Upper lobe of left lung (tissue), 6 donors: ENCODE results near the gene FNDC3A. TPM values are rescaled to one million over a fixed set of nuclear protein-coding genes. Genes with fewer than 3 reads are reported as not detected.

ENCODE experiments used
- ATAC-seq, 2 donors: fragments of 200-7000 bp; cut with Tn5 transposase; one replicate each; pipeline ENCODE4 v1.9.1; 2022; ENCODE audit warnings: mild to moderate bottlenecking in 2 of 2, moderate library complexity in 2 of 2; ENCODE audit not compliant: low FRiP score in 2 of 2
- DNase-seq, 2 donors: peaks; one replicate each; pipeline ENCODE4 v3.0.0-alpha.2; 2019 to 2020
- H3K27ac ChIP-seq, 4 donors: fragments of 200-600 bp; sonication (generic); one replicate each; pipeline ENCODE4 v1.5.1; 2016 to 2019
- H3K27me3 ChIP-seq, 4 donors: fragments of 200-600 bp; sonication (generic); one replicate each; pipeline ENCODE4 v1.5.1; 2017 to 2019
- H3K36me3 ChIP-seq, 4 donors: fragments of 200-600 bp; sonication (generic); one replicate each; pipeline ENCODE4 v1.5.1; 2016 to 2019
- H3K4me1 ChIP-seq, 4 donors: fragments of 200-600 bp; sonication (generic); one replicate each; pipeline ENCODE4 v1.5.1; 2018 to 2019
- H3K4me3 ChIP-seq, 4 donors: fragments of 200-600 bp; sonication (generic); one replicate each; pipeline ENCODE4 v1.5.1; 2017 to 2019; ENCODE audit warnings: mild to moderate bottlenecking in 2 of 4, moderate library complexity in 1 of 4
- H3K9me3 ChIP-seq, 4 donors: fragments of 200-600 bp; sonication (generic); one replicate each; pipeline ENCODE4 v1.5.1; 2018 to 2019
- CTCF ChIP-seq, 6 experiments: fragments of 450-650 bp in 4 of 6; fragments of 200-600 bp in 2 of 6; sonication (generic) in 2 of 6; IDR thresholded peaks; one replicate each; pipeline ENCODE4 v1.5.1; 2016 to 2019; ENCODE audit warnings: antibody characterized with exemption in 6 of 6
- EP300 ChIP-seq, 4 donors: sonication (generic); formaldehyde crosslinking; IDR thresholded peaks; one replicate each; pipeline ENCODE4 v1.5.1; 2017; ENCODE audit warnings: antibody characterized with exemption in 4 of 4, control low read depth in 2 of 4
- POLR2A ChIP-seq, 4 donors: fragments of 450-650 bp; IDR thresholded peaks; one replicate each; pipeline ENCODE4 v1.5.1; 2016 to 2017; ENCODE audit warnings: antibody characterized with exemption in 4 of 4, mild to moderate bottlenecking in 2 of 4
- POLR2AphosphoS5 ChIP-seq, 2 donors: sonication (generic); formaldehyde crosslinking; IDR thresholded peaks; one replicate each; pipeline ENCODE4 v1.5.1; 2017; ENCODE audit warnings: antibody characterized with exemption in 2 of 2
- WGBS, 2 donors: methylation state at CpG; one replicate each; pipeline ENCODE4 v1.1.5; 2017 to 2018; 5-methylcytosine and 5-hydroxymethylcytosine counted together
- total RNA-seq, 6 donors: library from RNA; depleted of rRNA in 4 of 6; stranded (reverse); fragments of >200 nt in 4 of 6; gene quantifications; one replicate each; pipeline versions ENCODE4 v1.1.0 to v1.2.1, GENCODE V29; 2016 to 2021
- donor health status: DM: no; HTN: no; CAD: no; lungs with moderate emphysema.
- donor health status: DM: no; HTN: yes; CAD: no; lungs with severe emphysema.

The FNDC3A gene
- total RNA-seq, 6 donors from 2014 or later, result 22.9 to 62.3 (median 44.6) TPM

- TF ChIP-seq POLR2AphosphoS5 (IDR thresholded peaks at IDR 0.05), result no peak
- no peak for TF ChIP-seq POLR2A (IDR thresholded peaks at IDR 0.05)
- no peak for TF ChIP-seq EP300 (IDR thresholded peaks at IDR 0.05)
- TF ChIP-seq CTCF (IDR thresholded peaks at IDR 0.05), result no peak
- H3K4me3 ChIP-seq, result peak overlapping the region; percentile 66 to 90 (median 82)
- H3K27ac ChIP-seq, result peak overlapping the region; percentile 89 to 97 (median 94)
- peaks cover 7 to 28% (median 20%) of the 10 kb centered on the region in 4 donors for H3K4me1 ChIP-seq
- no peaks in the 10 kb centered on the region for H3K27me3 ChIP-seq
- H3K9me3 ChIP-seq, result no peaks in the 10 kb centered on the region
- 26% methylated on average over 4 of the region's 4 CpGs for WGBS, 2 donors
- H3K36me3 ChIP-seq, result no peaks in the 10 kb centered on the region
- DNase-seq (no peak), ATAC-seq (peak; percentile 87 to 89)
Measured at GRCh38 chr13:49246850-49247642, 271.3 kb downstream of the FNDC3A start.

GRCh38 chr13:49247643-49248621, 272.2 kb downstream of the FNDC3A start, which contains the start of gene CDADC1:
Gene CDADC1, plus strand, starts transcription at chr13:49247925. Its CDS starts 113 bp downstream, at chr13:49248038.
- no peaks in the 10 kb centered on the region for H3K27me3 ChIP-seq
- ATAC-seq (peak; percentile 97 to 99), DNase-seq (peak; percentile 95 to 98)
- peak within 1 kb of the TSS; percentile 66 to 90 (median 82) for H3K4me3 ChIP-seq
- WGBS, 2 donors, result 0% methylated on average over 31 to 49 of the region's 56 CpGs
- peak within 1 kb of the TSS; percentile 89 to 97 (median 94) for H3K27ac ChIP-seq
- no peaks in the 10 kb centered on the region for H3K9me3 ChIP-seq
- peak in 3 of 4 donors; percentile 77 to 92 (median 82) for TF ChIP-seq POLR2A (IDR thresholded peaks at IDR 0.05)
- peak in 1 of 4 donors; percentile 90 for TF ChIP-seq EP300 (IDR thresholded peaks at IDR 0.05)
- TF ChIP-seq POLR2AphosphoS5 (IDR thresholded peaks at IDR 0.05), result peak; percentile 94 to 98
- TF ChIP-seq CTCF (IDR thresholded peaks at IDR 0.05), result peak in 3 of 6 experiments; percentile 17 to 19 (median 18)
- peaks cover 7 to 28% (median 20%) of the 10 kb centered on the region in 4 donors for H3K4me1 ChIP-seq
- H3K36me3 ChIP-seq, result no peaks in the 10 kb centered on the region

GRCh38 chr13:49248622-49249002, 272.9 kb downstream of the FNDC3A start:
- Histone ChIP-seq H3K27me3 (no peaks in the 10 kb centered on the region), H3K4me3 (peak overlapping the region; percentile 66 to 90 (median 82)), H3K27ac (peak overlapping the region; percentile 89 to 97 (median 94)), H3K36me3 (no peaks in the 10 kb centered on the region), H3K9me3 (no peaks in the 10 kb centered on the region), H3K4me1 (peaks cover 7 to 28% (median 20%) of the 10 kb centered on the region in 4 donors)
- DNase-seq (no peak), ATAC-seq (peak in 1 of 2 donors; percentile 35)
- TF ChIP-seq POLR2AphosphoS5 (IDR thresholded peaks at IDR 0.05) (no peak), CTCF (IDR thresholded peaks at IDR 0.05) (no peak), EP300 (IDR thresholded peaks at IDR 0.05) (no peak), POLR2A (IDR thresholded peaks at IDR 0.05) (no peak)
- WGBS, 2 donors, result 5 to 8% methylated on average over 6 of the region's 6 CpGs

GRCh38 chr13:49251326-49251725, 275.6 kb downstream of the FNDC3A start:
- no peak for ATAC-seq
- peaks cover 0 to 19% (median 8%) of the 10 kb centered on the region in 4 donors for H3K36me3 ChIP-seq
- H3K27me3 ChIP-seq, result no peaks in the 10 kb centered on the region
- H3K27ac ChIP-seq, result no peak overlapping the region
- no peak for DNase-seq
- no peaks in the 10 kb centered on the region for H3K9me3 ChIP-seq
- TF ChIP-seq CTCF (IDR thresholded peaks at IDR 0.05) (no peak), EP300 (IDR thresholded peaks at IDR 0.05) (no peak), POLR2AphosphoS5 (IDR thresholded peaks at IDR 0.05) (no peak), POLR2A (IDR thresholded peaks at IDR 0.05) (no peak)
- no peak overlapping the region for H3K4me3 ChIP-seq
- H3K4me1 ChIP-seq, result peaks cover 7 to 28% (median 20%) of the 10 kb centered on the region in 4 donors
- WGBS, 2 donors, result 72 to 76% methylated on average over 5 of the region's 5 CpGs
